ELF-1 (cell line): ENCODE results near the gene FUT2.

Source experiments
- DNase-seq: peaks from one replicate; pipeline ENCODE4 v3.0.0-alpha.2; 2016; ENCODE audit warnings: low read depth, low spot score

The FUT2 gene

DNA sequence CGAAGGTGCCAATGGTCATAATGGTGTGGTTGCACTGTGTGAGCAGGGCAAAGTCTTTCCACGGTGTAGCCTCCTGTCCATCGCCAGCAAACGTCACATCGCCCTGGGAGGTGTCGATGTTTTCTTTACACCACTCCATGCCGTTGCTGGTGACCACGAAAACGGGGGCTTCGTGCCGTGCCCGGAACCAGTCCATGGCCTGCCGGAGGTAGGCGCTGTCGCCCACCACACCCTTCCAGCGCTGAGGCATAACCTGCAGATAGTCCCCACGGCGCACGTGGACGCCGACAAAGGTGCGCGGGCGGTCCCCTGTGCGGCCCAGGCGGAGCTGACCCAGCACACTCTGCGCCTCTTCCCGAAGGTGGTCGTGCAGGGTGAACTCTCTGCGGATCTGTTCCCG is 54.6 kb downstream of the FUT2 start:
- DNase-seq: no peak

DNA sequence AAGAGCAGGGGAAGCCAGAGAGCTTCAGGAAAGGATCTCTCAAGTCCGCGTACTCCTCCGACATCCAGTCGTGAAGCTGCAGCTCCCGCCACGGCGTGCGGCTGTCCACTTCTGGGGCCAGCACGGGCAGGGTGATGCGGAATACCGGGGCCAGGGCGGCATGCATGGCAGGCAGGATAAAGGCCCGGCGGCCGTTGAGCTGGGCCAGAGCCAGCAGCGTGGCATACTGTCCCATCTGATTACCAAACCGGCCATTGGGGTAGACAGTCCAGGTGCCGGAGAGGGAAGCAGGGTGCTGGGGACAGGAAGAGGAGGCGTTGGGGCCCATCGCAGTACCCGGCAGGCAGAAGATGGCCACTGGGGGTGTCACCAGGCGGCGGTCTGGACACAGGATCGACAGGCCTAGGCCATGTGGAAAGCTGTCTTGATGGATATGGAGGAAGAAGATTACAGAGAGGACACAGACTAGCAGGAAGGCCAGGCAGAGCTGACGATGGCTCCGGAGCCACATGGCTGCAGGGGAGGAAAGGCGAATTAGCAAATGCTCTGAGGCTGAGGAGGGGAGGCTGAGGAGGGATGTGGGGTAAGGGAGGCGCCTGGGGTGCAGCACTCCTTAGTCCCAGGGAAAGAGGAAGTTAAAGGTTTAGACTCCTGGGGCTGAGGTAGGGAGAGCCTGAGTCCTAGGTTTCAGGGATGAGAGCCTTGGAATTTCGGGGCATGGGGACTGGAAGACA is 55.2 kb downstream of the FUT2 start:
- DNase-seq: no peak

DNA sequence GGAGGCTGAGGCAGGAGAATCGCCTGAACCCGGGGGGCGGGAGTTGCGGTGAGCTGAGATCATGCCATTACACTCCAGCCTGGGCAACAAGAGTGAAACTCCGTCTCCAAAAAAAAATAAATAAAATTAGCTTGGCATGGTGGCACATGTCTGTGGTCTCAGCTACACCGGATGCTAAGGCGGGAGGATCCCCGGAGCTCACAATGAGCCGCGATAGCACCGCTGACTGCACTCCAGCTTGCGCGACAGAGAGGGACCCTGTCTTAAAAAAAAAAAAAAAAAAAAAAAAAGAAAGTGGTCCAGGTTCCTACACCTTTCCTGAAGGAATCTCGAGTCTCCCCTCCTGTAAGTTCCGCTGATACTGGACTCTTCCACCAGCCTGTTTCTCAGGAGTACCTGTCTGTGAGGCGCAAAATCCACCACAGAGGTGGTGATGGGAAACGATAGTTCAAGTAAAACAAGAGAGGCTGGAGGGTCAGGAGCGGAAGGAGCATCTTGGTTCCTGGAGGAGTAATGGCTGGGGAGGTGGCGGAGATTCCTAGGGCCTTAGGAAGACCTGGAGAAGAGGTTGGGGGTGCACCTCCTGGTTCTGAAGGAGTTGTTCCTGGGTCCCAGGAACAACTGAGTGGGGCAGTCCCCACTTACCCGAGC is 56.2 kb downstream of the FUT2 start:
- DNase-seq: no peak

DNA sequence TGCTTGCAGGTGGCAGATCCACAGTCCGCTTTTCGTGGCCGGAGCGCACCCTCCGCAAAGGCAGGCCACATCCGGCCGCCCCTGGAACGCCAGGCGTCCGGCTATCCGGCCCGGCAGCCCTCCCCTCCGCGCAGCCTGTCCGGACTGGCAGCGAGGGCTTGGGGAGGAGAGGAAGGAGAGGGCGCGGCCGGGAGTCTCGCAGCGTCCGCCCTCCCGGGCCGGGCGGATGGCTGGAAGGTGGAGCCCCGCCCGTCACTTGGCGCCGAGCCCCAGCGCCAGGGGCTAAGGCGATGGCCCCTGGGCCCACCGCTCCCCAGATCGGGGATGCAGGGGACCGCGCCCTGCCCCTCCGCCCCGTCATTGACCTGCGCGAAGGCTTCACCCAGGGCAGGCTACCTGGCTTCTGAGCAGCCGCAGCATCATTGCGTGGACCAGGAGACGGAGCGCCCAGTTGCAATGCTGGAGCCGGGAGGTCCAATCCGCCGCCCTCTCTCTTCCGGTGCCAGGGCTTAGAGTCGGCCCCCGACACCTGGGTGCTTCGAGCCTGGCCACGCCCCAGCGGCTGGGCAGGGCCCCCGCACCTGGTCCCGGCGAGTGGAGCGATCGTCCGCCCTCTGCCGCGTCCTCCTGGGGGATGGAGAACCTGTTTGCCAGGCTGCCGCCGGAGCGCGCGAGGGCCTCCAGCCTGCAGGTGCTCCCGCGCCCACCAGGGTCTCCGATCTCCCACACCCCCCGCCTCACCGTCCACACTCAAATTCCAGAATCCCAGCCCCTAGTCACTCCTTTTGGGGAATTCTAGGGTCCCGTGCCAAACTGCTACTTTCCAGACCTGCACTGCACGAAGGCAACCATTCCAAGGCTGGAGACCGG is 57.0 kb downstream of the FUT2 start, which contains the start of gene FUT1:
Gene FUT1 (minus strand): TSS at position 146 of the 870 bp plus-strand sequence. CDS start 1,360 bp downstream, outside the sequence.
- peak; percentile 91 for DNase-seq

DNA sequence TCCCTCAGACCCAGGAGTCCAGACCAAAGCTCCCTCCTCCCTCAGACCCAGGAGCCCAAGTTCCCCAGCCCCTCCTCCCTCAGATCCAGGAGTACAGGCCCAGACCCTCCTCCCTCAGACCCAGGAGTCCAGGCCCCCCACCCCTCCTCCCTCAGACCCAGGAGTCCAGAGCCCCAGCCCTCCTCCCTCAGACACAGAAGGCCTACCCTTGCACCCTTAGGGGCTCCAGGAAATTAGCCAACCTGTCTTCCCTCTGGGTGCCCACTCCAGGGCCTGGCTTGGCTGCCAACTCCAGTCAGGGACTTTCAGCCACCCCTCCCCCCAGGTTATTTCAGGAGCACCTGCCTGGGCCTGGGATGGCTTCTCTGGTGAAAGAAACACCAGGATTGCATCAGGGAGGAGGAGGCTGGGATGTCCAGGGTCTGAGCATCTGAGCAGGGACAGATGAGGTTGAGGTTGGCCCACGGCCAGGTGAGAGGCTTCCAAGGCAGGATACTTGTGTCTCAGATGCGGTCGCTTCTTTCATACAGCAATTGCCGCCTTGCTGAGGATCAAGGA is 59.4 kb downstream of the FUT2 start, which contains the start of gene FGF21:
Gene FGF21 (plus strand): TSS at position 441 of the 558 bp plus-strand sequence. CDS start 713 bp downstream, outside the sequence.
- DNase-seq: no peak
